Coronary artery (tissue), 2 donors: Measurements from ENCODE around the gene DST.

Source experiments
- DNase-seq: peaks from one replicate; pipeline ENCODE4 v3.0.0-alpha.2; 2017; ENCODE audit warnings: low spot score
- H3K27ac ChIP-seq, 2 donors: fragments of 200-600 bp; sonication (generic); one replicate each; pipeline ENCODE4 v1.5.1; 2016 to 2019
- H3K4me3 ChIP-seq: fragments of 200-600 bp; sonication (generic); 2 replicates; pipeline ENCODE4 v1.5.1; 2016; ENCODE audit warnings: mild to moderate bottlenecking, moderate library complexity
- CTCF ChIP-seq: fragments of 200-600 bp; sonication (generic); IDR thresholded peaks from one replicate; pipeline ENCODE4 v1.5.1; 2019; ENCODE audit warnings: antibody characterized with exemption

Gene DST

GRCh38 chr6:56555438-56555872 is 87.2 kb downstream of the DST start:
- peak overlapping the region in 1 of 2 donors; percentile 70 for H3K27ac ChIP-seq
- no peak overlapping the region for H3K4me3 ChIP-seq
- DNase-seq, result no peak
- TF ChIP-seq CTCF, result no peak

GRCh38 chr6:56552187-56553130 is 90.2 kb downstream of the DST start:
- no peak for DNase-seq
- H3K27ac ChIP-seq, result no peak overlapping the region
- no peak for TF ChIP-seq CTCF
- H3K4me3 ChIP-seq, result no peak overlapping the region

GRCh38 chr6:56551409-56552120 is 91.1 kb downstream of the DST start:
- Histone ChIP-seq H3K4me3 (no peak overlapping the region), H3K27ac (no peak overlapping the region)
- DNase-seq, result no peak
- TF ChIP-seq CTCF, result no peak

GRCh38 chr6:56550301-56550700 is 92.4 kb downstream of the DST start:
- peak overlapping the region; percentile 37 to 41 for H3K27ac ChIP-seq
- H3K4me3 ChIP-seq, result peak overlapping the region; percentile 55
- no peak for DNase-seq
- TF ChIP-seq CTCF, result no peak

GRCh38 chr6:56549014-56549413 is 93.7 kb downstream of the DST start:
- no peak for TF ChIP-seq CTCF
- DNase-seq, result no peak
- peak overlapping the region; percentile 30 to 61 for H3K27ac ChIP-seq

GRCh38 chr6:56547687-56548086 is 95.0 kb downstream of the DST start:
- DNase-seq, result no peak
- no peak for TF ChIP-seq CTCF
- Histone ChIP-seq H3K4me3 (no peak overlapping the region), H3K27ac (no peak overlapping the region)

More at GRCh38 chr6:56549014-56549413, 93.7 kb downstream of the DST start:
- peak overlapping the region; percentile 46 for H3K4me3 ChIP-seq
